ENCODE measurements around the gene HPS4.

- TF ChIP-seq CTCF (conservative IDR thresholded peaks at IDR 0.05 in 1 of 2, IDR thresholded peaks at IDR 0.05 in 1 of 2; ENCODE audit: low read depth in 1 of 2, low read length in 2 of 2) (no peak), EZH2 (IDR thresholded peaks at IDR 0.05; ENCODE audit: low read length, missing control alignments) (no peak)
Measured at GRCh38 chr22:26444777-26445176, 38.8 kb downstream of the HPS4 start.
